Activated naive CD8-positive, alpha-beta T cell treated with anti-CD3 and anti-CD28 coated beads, Interleukin-2, amount 50 U/mL, for 24 hours (primary cell): ENCODE measurements around the gene WFIKKN2.

Experiments used
- ATAC-seq: fragments of 150-1000 bp; cut with Tn5 transposase; one replicate; pipeline ENCODE4 v1.10.0; 2021
- DNase-seq: peaks from one replicate; pipeline ENCODE4 v3.0.0; 2021
- H3K27ac Mint-ChIP-seq: one replicate; pipeline ENCODE4 v1.8.0; 2021; ENCODE audit warnings: mild to moderate bottlenecking, mixed read lengths
- H3K27me3 Mint-ChIP-seq: one replicate; pipeline ENCODE4 v1.8.0; 2021; ENCODE audit warnings: mixed read lengths
- H3K36me3 Mint-ChIP-seq: one replicate; pipeline ENCODE4 v1.8.0; 2021; ENCODE audit warnings: low read depth, mixed read lengths
- H3K4me1 Mint-ChIP-seq: one replicate; pipeline ENCODE4 v1.8.0; 2021; ENCODE audit warnings: mixed read lengths
- H3K4me3 Mint-ChIP-seq: one replicate; pipeline ENCODE4 v1.8.0; 2021; ENCODE audit warnings: mild to moderate bottlenecking, moderate library complexity, mixed read lengths
- H3K9me3 Mint-ChIP-seq: one replicate; pipeline ENCODE4 v1.8.0; 2021; ENCODE audit warnings: mixed read lengths

WFIKKN2 gene

GRCh38 chr17:50882851-50883250, 47.5 kb downstream of the WFIKKN2 start:
- Mint-ChIP-seq H3K4me3 (no peak overlapping the region), H3K27ac (no peak overlapping the region), H3K27me3 (no peaks in the 10 kb centered on the region), H3K9me3 (no peaks in the 10 kb centered on the region), H3K4me1 (peaks cover 17% of the 10 kb centered on the region), H3K36me3 (no peaks in the 10 kb centered on the region)
- ATAC-seq (no peak), DNase-seq (no peak)

- Mint-ChIP-seq H3K4me3 (no peak overlapping the region), H3K27ac (no peak overlapping the region), H3K4me1 (peaks cover 19% of the 10 kb centered on the region), H3K9me3 (no peaks in the 10 kb centered on the region), H3K27me3 (no peaks in the 10 kb centered on the region), H3K36me3 (no peaks in the 10 kb centered on the region)
- ATAC-seq (peak; percentile 26), DNase-seq (no peak)
Measured at GRCh38 chr17:50883850-50884438, 48.6 kb downstream of the WFIKKN2 start.

- Mint-ChIP-seq H3K27me3 (no peaks in the 10 kb centered on the region), H3K36me3 (no peaks in the 10 kb centered on the region), H3K4me3 (no peak overlapping the region), H3K4me1 (peaks cover 19% of the 10 kb centered on the region), H3K27ac (no peak overlapping the region), H3K9me3 (no peaks in the 10 kb centered on the region)
- DNase-seq, result no peak
- no peak for ATAC-seq
Measured at GRCh38 chr17:50884439-50885311, 49.3 kb downstream of the WFIKKN2 start.

- H3K27ac Mint-ChIP-seq, result no peak overlapping the region
- DNase-seq, result no peak
- H3K4me3 Mint-ChIP-seq, result no peak overlapping the region
- H3K9me3 Mint-ChIP-seq, result no peaks in the 10 kb centered on the region
- H3K27me3 Mint-ChIP-seq, result no peaks in the 10 kb centered on the region
- no peaks in the 10 kb centered on the region for H3K36me3 Mint-ChIP-seq
- peaks cover 19% of the 10 kb centered on the region for H3K4me1 Mint-ChIP-seq
- peak; percentile 37 for ATAC-seq
Measured at GRCh38 chr17:50887705-50888245, 52.4 kb downstream of the WFIKKN2 start.

GRCh38 chr17:50889528-50890118, 54.2 kb downstream of the WFIKKN2 start:
- Mint-ChIP-seq H3K27ac (no peak overlapping the region), H3K27me3 (no peaks in the 10 kb centered on the region), H3K36me3 (no peaks in the 10 kb centered on the region), H3K9me3 (no peaks in the 10 kb centered on the region), H3K4me1 (peaks cover 14% of the 10 kb centered on the region), H3K4me3 (no peak overlapping the region)
- DNase-seq (no peak), ATAC-seq (no peak)

GRCh38 chr17:50890675-50891516, 55.5 kb downstream of the WFIKKN2 start:
- Mint-ChIP-seq H3K36me3 (no peaks in the 10 kb centered on the region), H3K27me3 (no peaks in the 10 kb centered on the region), H3K4me1 (peaks cover 14% of the 10 kb centered on the region), H3K4me3 (no peak overlapping the region), H3K9me3 (no peaks in the 10 kb centered on the region), H3K27ac (no peak overlapping the region)
- no peak for ATAC-seq
- DNase-seq, result no peak

- H3K27ac Mint-ChIP-seq, result no peak overlapping the region
- H3K36me3 Mint-ChIP-seq, result no peaks in the 10 kb centered on the region
- peaks cover 14% of the 10 kb centered on the region for H3K4me1 Mint-ChIP-seq
- no peak overlapping the region for H3K4me3 Mint-ChIP-seq
- ATAC-seq, result no peak
- no peaks in the 10 kb centered on the region for H3K27me3 Mint-ChIP-seq
- H3K9me3 Mint-ChIP-seq, result no peaks in the 10 kb centered on the region
- no peak for DNase-seq
Measured at GRCh38 chr17:50891577-50891989, 56.2 kb downstream of the WFIKKN2 start.
